CD1c-positive myeloid dendritic cell (primary cell): ENCODE measurements around the gene PLG.
"Not testable (repeated sequence)": the region's sequence is repeated elsewhere in the genome, so short reads cannot be mapped to it uniquely, and the experiment has no call there.

Experiments used
- DNase-seq: peaks from one replicate; pipeline ENCODE4 v3.0.0-alpha.2; 2016; ENCODE audit errors: extremely low spot score

The PLG gene

DNA sequence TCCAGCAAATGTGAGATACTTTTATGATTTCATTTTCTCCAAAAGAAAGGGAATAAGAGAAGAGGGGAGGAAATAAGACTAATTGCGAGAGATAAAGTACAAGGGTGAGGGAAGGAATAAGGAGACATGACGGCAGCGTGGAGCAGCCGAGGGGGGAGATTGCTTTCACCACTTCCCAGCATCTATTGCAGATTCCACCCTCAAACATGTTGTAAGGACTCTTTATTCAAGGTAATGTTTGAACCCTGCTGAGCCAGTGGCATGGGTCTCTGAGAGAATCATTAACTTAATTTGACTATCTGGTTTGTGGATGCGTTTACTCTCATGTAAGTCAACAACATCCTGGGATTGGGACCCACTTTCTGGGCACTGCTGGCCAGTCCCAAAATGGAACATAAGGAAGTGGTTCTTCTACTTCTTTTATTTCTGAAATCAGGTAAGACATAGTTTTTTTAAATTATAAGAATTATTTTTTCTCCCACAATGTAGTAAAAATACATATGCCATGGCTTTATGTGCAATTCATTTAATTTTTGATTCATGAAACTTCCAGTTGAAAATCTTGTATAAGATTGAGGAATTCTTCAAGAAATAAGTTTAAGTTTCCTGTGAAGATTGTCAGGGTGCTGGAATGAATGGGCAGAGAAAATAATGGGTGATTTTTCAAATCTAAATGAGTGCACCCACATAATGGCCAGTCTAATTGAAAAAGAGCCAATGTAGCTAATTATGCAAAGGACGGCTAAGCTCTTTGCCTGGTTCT lies at the start of gene PLG:
Gene PLG, plus strand, starts transcription at position 327 of the 763 bp plus-strand sequence. Its CDS starts 61 bp downstream, at position 388.
- not testable (repeated sequence) for DNase-seq

- DNase-seq = no peak
These were observed 42.5 kb upstream of the PLG start for GRCh38 chr6:160659562-160659961.

- DNase-seq = no peak
These were observed 40.8 kb upstream of the PLG start for GRCh38 chr6:160661216-160661615.

- DNase-seq = no peak
These were observed 39.6 kb upstream of the PLG start for GRCh38 chr6:160662429-160662828.

DNA sequence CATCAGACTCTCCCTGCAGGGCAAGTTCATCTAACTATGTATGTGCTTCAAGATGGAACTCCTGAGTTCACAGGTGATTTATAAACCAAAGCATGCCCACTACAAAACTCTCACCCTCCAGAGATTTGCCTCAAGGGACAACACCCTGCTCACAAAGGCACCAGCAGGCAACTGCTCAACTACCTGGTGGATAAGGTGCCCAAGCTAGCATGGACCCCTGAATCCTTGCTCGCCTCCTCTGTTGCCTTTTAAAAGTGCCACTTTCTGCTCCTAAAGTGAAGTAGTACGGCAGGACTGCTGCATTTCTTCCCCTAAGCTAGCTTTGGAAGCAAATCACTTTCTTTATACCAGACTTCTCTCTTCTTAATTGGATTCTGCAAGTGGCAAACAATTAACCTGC lies 39.2 kb upstream of the PLG start:
- DNase-seq = no peak

DNA sequence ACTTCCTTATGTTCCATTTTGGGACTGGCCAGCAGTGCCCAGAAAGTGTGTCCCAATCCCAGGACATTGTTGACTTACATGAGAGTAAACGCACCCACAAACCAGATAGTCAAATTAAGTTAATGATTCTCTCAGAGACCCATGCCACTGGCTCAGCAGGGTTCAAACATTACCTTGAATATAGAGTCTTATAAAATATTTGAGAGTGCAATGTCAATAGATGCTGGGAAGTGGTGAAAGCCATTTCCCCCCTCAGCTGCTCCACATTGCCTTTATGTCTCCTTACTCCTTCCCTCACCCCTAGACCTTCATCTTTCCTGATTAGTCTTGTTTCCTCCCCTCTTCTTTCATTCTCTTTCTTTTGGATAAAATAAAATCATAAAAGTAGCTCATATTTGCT lies 37.8 kb upstream of the PLG start, which contains the start of gene LPA:
Gene LPA, minus strand, starts transcription at position 78 of the 400 bp plus-strand sequence. Its CDS starts 61 bp downstream, at position 17.
- not testable (repeated sequence) for DNase-seq

DNA sequence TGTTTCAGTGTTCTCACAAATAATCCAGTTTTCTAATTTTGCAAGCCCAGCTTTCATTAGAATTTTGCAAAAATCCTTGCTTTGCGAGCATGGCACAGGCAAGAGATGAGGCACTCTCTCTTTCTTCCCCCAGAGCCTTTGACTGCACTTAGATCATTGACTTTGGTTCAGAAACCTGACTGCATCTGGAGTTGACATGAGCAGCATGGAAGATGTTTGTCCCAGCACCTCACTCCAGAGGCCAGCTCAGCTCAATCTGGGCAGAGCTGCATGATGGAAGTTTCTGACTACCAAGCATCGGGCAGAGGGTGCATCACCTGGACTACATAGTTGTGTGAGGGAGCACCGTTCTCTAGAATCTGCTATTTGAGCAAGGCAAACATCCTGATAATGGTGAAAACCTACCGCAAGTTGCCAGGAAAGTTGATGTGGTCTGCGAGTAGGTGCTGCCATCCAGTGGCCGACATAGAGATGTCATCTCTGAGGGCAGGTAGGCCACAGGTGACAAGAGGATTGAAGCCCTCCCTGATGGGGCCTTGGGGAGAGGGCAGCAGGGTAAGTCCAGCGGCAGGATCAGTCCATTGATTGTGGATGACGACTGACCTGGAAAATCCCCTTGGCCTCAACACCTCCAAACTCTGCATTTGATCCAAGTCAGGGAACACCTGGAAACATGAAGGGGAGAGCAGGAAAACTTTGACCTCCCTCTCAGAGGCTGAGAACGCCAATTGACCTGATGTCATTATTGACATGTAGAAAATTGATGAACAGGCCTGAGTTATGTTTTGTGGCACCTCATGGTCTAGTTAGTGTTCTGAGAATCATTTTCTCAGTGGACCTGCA lies 34.2 kb upstream of the PLG start:
- DNase-seq = no peak

DNA sequence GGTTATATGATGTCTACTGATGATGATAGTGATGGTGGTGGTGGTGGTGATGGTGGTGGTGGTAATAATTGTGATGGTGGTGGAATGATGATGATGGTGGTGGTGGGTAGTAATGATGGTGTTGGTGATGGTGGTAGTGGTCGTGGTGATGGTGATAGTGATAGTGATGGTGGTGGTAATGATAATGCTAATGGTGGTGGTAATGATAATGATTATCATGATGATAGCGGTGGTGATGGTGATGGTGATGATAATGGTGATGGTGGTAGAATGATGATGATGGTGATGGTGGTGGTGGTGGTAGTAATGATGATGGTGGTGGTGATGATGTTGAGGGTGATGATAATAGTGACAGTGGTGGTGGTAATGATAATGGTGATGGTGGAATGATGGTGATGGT lies 33.5 kb upstream of the PLG start:
- no peak for DNase-seq

DNA sequence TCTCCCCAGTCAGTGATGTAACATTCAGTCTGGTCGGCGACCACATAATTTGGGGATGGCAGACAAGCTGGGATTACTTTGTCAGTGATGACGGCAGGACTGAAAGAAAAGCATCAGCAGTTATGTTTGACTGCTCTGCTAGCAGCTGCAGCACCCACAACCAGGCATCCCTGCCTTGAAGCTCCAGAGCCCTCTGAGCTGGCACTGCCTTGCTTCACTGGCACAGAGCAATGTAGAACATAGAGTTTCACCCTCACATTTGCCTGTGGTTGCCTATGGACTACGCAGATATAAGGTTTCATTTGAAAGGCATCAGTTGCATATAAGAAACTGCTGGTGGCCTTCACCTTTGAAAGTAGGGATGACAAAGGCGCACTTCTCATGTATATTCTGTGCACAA lies 25.6 kb upstream of the PLG start:
- DNase-seq = not testable (repeated sequence)

- no peak for DNase-seq
These were observed 23.8 kb upstream of the PLG start for GRCh38 chr6:160678230-160678629.

DNA sequence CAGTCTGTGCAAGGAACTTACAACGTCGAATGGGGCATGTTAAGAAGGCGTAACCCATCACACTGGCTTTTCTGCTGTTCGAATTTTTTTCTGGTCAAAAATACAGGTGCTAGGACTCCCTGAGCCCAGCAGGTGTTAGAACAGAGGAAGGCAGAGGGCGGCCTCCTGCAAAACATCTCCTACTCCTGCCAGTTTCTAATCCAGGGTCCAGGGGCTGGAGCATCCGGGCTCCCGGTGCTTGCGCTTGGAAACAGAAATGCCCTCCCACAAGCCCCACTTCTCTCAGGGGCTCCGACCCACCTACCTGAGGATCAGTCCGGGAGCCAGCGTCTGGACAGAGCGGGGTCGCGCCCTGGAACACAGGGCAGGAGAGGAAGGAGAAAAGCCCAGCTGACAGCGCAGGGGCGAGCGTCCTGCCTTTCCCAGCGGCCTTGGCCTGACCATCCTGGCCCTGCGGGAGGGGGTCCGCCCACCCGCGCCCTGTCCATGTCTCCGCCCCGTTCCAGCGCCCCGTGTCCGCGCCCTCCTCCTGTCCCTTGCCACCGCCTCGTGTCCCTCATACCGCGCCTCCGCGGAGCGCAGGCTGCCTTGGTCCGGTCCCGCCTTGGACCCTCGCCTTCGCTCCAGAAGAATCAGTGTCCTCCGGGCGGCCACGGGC lies 23.2 kb upstream of the PLG start:
- no peak for DNase-seq

DNA sequence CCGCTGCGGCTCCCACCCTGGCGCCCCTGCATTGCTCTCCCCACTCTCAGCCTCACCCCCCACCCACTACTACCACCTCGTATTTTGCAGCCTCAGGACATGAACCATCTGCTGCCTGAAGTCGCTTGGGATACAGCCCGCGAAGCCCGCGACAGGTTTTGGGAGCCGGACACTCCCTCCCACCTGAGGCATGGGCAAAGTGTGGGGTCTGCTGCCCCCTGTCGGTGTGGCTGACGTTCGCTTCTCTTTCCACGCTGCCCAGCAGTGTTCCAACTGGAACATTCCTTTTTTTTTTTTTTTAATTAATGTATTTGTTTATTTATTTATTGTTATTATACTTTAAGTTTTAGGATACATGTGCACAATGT lies 22.7 kb upstream of the PLG start:
- no peak for DNase-seq

DNA sequence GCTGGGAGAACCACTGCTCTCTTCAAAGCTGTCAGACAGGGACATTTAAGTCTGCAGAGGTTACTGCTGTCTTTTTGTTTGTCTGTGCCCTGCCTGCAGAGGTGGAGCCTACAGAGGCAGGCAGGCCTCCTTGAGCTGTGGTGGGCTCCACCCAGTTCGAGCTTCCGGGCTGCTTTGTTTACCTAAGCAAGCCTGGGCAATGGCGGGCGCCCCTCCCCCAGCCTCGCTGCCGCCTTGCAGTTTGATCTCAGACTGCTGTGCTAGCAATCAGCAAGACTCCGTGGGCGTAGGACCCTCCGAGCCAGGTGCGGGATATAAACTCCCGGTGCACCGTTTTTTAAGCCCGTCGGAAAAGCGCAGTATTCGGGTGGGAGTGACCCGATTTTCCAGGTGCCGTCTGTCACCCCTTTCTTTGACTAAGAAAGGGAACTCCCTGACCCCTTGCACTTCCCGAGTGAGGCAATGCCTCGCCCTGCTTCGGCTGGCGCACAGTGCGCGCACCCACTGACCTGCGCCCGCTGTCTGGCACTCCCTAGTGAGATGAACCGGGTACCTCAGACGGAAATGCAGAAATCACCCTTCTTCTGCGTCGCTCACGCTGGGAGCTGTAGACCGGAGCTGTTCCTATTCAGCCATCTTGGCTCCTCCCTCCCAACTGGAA lies 16.8 kb upstream of the PLG start:
- DNase-seq = not testable (repeated sequence)

GRCh38 chr6:160685762-160686450 lies 16.1 kb upstream of the PLG start:
- DNase-seq = no peak

DNA sequence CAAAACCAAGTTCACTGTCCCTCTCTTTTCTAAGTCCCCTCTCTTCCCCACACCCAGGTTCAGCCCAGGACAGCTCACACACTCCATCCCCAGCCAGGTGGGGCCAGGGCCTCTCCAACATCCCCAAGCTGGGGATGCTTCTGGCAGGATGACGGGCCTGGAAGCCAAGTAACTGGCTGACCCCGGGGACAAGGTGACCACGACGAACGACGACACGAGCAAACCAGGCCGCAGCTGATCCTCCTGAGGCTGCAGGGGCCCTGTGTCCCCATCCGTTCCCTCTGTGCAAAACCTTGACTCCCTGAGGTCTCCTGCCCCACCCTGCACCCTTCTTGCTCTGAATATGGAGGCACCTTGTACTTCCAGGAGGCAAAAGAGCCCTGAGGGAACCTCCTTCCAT lies 11.6 kb upstream of the PLG start:
- no peak for DNase-seq

DNA sequence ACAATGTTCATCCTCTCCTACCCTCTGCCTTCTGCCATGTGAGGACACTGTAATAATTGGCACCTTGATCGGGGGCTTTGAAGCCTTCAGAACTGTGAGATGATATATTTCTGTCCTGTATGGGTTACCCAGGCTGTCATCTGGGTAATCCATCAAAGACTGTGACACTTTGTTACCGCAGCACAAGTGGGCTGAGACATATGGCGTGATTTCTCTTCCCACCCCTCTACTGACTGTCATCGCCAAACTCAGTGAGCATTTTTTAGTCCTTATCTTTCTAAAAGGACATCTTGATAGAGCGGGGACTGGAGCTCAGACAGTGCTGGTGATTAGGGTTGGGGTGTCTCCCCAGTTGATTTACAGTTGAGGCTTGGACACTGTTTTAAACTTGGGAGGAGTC lies 10.4 kb upstream of the PLG start:
- DNase-seq = no peak

- no peak for DNase-seq
These were observed 9.6 kb upstream of the PLG start for GRCh38 chr6:160692369-160692959.

GRCh38 chr6:160695025-160695424 lies 7.0 kb upstream of the PLG start:
- not testable (repeated sequence) for DNase-seq

DNA sequence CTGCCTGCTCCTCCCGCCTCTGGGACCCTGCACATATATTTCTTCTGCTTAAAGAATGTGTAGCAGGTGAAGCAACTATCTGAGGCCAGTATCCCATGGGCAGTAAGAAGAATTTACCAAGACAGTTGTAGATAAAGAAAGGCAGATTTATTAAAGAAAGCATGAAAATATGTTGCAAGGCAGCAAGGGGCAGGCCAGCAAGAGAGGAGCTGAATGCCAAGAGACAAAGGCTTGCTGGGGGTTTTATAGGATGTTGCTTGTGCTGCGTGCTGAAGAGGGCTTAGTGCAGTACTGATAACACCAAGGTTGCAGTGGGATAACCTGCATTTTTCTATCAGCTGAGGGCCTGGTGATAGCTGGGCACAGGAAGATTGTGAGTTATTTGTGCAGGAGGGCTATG lies 6.4 kb upstream of the PLG start:
- not testable (repeated sequence) for DNase-seq

DNA sequence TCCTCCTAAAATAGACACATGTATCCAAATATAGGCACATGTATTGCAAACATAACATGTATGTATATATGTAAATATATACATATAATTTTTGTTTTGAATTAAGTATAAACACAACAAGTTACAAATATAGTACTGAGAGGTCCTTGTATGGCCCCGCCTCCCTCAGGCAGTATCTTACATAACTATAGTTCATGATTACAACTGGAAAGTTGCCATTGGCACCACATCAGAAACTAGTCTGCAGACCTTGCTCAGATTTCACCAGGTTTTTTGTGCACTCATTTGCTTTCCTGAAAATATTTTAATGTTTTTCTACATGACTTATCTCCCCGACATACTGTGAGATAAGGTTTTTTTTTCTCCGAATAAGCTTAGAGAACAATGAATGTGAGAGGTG lies 5.2 kb upstream of the PLG start:
- not testable (repeated sequence) for DNase-seq

DNA sequence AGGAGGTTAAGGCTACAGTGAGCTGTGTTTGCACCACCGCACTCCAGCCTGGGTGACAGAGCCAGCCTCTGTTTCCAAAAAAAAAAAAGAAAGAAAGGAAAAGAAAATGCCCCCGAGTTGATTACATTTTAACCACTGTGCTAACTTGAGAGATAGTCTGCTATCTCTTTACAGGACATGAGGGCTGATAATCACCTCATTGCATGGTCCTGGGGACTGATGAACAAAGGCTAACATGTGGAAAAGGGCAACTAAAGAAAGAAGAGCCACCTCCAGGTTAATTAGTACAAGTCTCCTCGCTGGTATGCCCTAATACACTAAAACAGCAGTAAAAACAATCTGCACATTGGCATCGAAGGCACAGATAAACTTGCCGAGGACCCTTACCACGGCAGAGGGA lies 4.2 kb upstream of the PLG start:
- DNase-seq = no peak
